Lower leg skin (tissue), 3 donors: ENCODE measurements around the gene PDE1C.

Experiments used
- CTCF ChIP-seq, 3 donors: fragments of 450-650 bp; IDR thresholded peaks; one replicate each; pipeline ENCODE4 v1.5.1; 2016; ENCODE audit warnings: antibody characterized with exemption in 3 of 3, mild to moderate bottlenecking in 3 of 3, moderate library complexity in 2 of 3
- POLR2A ChIP-seq, 2 donors: fragments of 450-650 bp; IDR thresholded peaks; one replicate each; pipeline ENCODE4 v1.6.1; 2016 to 2017; ENCODE audit warnings: antibody characterized with exemption in 2 of 2, mild to moderate bottlenecking in 1 of 2, moderate library complexity in 1 of 2

GRCh38 chr7:32047075-32047474 lies 23.1 kb downstream of the PDE1C start:
- TF ChIP-seq POLR2A (IDR thresholded peaks at IDR 0.05) = no peak
- no peak for TF ChIP-seq CTCF (IDR thresholded peaks at IDR 0.05)
